H9 (cell line): ENCODE results near the gene SHMT2. TPM values are rescaled to one million over a fixed set of nuclear protein-coding genes. Genes with fewer than 3 reads are reported as not detected.

Experiments used
- DNase-seq: peaks from one replicate; pipeline ENCODE4 v3.0.0-alpha.2; 2017
- H2AFZ ChIP-seq: one replicate; pipeline ENCODE4 v1.6.1; 2013; ENCODE audit warnings: mild to moderate bottlenecking, low read length, control low read depth, moderate library complexity
- H2AK5ac ChIP-seq: 2 replicates; pipeline ENCODE4 v1.6.1; 2013; ENCODE audit warnings: low read length, control low read depth, mixed read lengths; ENCODE audit not compliant: insufficient read length
- H2BK120ac ChIP-seq: one replicate; pipeline ENCODE4 v1.6.1; 2013; ENCODE audit warnings: low read depth, mild to moderate bottlenecking, low read length, control low read depth, inconsistent platforms; ENCODE audit not compliant: poor library complexity, severe bottlenecking
- H2BK12ac ChIP-seq: 2 replicates; pipeline ENCODE4 v1.6.1; 2013; ENCODE audit warnings: low read length, control low read depth, mixed read lengths, low read depth; ENCODE audit not compliant: insufficient read length
- H2BK15ac ChIP-seq: 2 replicates; pipeline ENCODE4 v1.6.1; 2013; ENCODE audit warnings: low read depth, low read length, control low read depth
- H2BK20ac ChIP-seq: one replicate; pipeline ENCODE4 v1.6.1; 2013; ENCODE audit warnings: low read depth, mild to moderate bottlenecking, low read length, control low read depth, inconsistent platforms; ENCODE audit not compliant: poor library complexity, severe bottlenecking
- H2BK5ac ChIP-seq: 2 replicates; pipeline ENCODE4 v1.6.1; 2013; ENCODE audit warnings: low read length, control low read depth, mixed read lengths; ENCODE audit not compliant: insufficient read length
- H3K14ac ChIP-seq: 2 replicates; pipeline ENCODE4 v1.6.1; 2013; ENCODE audit warnings: low read length, control low read depth; ENCODE audit not compliant: insufficient read depth
- H3K18ac ChIP-seq: 2 replicates; pipeline ENCODE4 v1.6.1; 2013; ENCODE audit warnings: low read depth, mild to moderate bottlenecking, mixed read lengths, low read length, control low read depth; ENCODE audit not compliant: insufficient read length
- H3K23ac ChIP-seq: 2 replicates; pipeline ENCODE4 v1.6.1; 2013; ENCODE audit warnings: low read length, control low read depth, mixed read lengths, low read depth; ENCODE audit not compliant: insufficient read length
- H3K23me2 ChIP-seq: 2 replicates; pipeline ENCODE4 v1.6.1; 2013; ENCODE audit warnings: low read depth, mild to moderate bottlenecking, mixed read lengths, low read length, control low read depth; ENCODE audit not compliant: insufficient read length, poor library complexity, severe bottlenecking
- H3K27ac ChIP-seq: 2 replicates; pipeline ENCODE4 v1.5.1; 2013; ENCODE audit warnings: low read length, control low read depth, mixed read lengths, low read depth; ENCODE audit not compliant: insufficient read length
- H3K27me3 ChIP-seq: 2 replicates; pipeline ENCODE4 v1.6.1; 2013; ENCODE audit warnings: low read length, control low read depth, inconsistent platforms; ENCODE audit not compliant: insufficient read depth
- H3K4ac ChIP-seq: 2 replicates; pipeline ENCODE4 v1.6.1; 2013; ENCODE audit warnings: low read depth, mild to moderate bottlenecking, control low read depth, inconsistent platforms, low read length, moderate library complexity
- H3K4me1 ChIP-seq: 2 replicates; pipeline ENCODE4 v1.6.1; 2013; ENCODE audit warnings: low read length, control low read depth, inconsistent platforms; ENCODE audit not compliant: insufficient read depth
- H3K4me2 ChIP-seq: 2 replicates; pipeline ENCODE4 v1.6.1; 2013; ENCODE audit warnings: low read length, control low read depth, mixed read lengths; ENCODE audit not compliant: insufficient read length, insufficient read depth
- H3K56ac ChIP-seq: 2 replicates; pipeline ENCODE4 v1.6.1; 2013; ENCODE audit warnings: low read depth, mild to moderate bottlenecking, mixed read lengths, low read length, control low read depth; ENCODE audit not compliant: insufficient read length
- H3K79me1 ChIP-seq: 2 replicates; pipeline ENCODE4 v1.6.1; 2013; ENCODE audit warnings: low read depth, mild to moderate bottlenecking, moderate library complexity, low read length, control low read depth, inconsistent platforms; ENCODE audit not compliant: insufficient read depth, poor library complexity, severe bottlenecking
- H3K79me2 ChIP-seq: 2 replicates; pipeline ENCODE4 v1.6.1; 2013; ENCODE audit warnings: low read length, control low read depth, inconsistent platforms; ENCODE audit not compliant: insufficient read depth
- H3K9ac ChIP-seq: 2 replicates; pipeline ENCODE4 v1.6.1; 2013; ENCODE audit warnings: low read length, control low read depth, mixed read lengths; ENCODE audit not compliant: insufficient read length; ENCODE audit errors: extremely low read depth
- H3K9me3 ChIP-seq: one replicate; pipeline ENCODE4 v1.6.1; 2013; ENCODE audit warnings: low read depth, low read length, inconsistent platforms; ENCODE audit not compliant: control insufficient read depth
- H3T11ph ChIP-seq: one replicate; pipeline ENCODE4 v1.6.1; 2013; ENCODE audit warnings: mild to moderate bottlenecking, low read length, control low read depth, inconsistent platforms
- H4K20me1 ChIP-seq: one replicate; pipeline ENCODE4 v1.6.1; 2013; ENCODE audit not compliant: control insufficient read depth, insufficient read length, insufficient read depth
- H4K5ac ChIP-seq: 2 replicates; pipeline ENCODE4 v1.6.1; 2013; ENCODE audit warnings: low read depth, mild to moderate bottlenecking, mixed read lengths, low read length, control low read depth; ENCODE audit not compliant: insufficient read length
- H4K8ac ChIP-seq: replicated peaks from 2 replicates; pipeline ENCODE4 v1.6.1; 2013; ENCODE audit warnings: low read length, control low read depth, mixed read lengths, low read depth; ENCODE audit not compliant: insufficient read length
- H4K91ac ChIP-seq: 2 replicates; pipeline ENCODE4 v1.6.1; 2013; ENCODE audit warnings: low read depth, mild to moderate bottlenecking, moderate library complexity, mixed read lengths, low read length, control low read depth; ENCODE audit not compliant: insufficient read length
- H3K27ac Mint-ChIP-seq, 3 experiments: 2 replicates in 2 of 3; 3 replicates in 1 of 3; pipeline ENCODE4 v1.8.0; 2020 to 2021; ENCODE audit warnings: mixed read lengths in 3 of 3, mild to moderate bottlenecking in 1 of 3, moderate library complexity in 1 of 3
- H3K27me3 Mint-ChIP-seq: 2 replicates; pipeline ENCODE4 v1.8.0; 2021; ENCODE audit warnings: low read depth, mild to moderate bottlenecking, moderate library complexity, mixed read lengths
- H3K36me3 Mint-ChIP-seq, 3 experiments: 2 replicates in 2 of 3; 3 replicates in 1 of 3; pipeline ENCODE4 v1.8.0; 2020 to 2021; ENCODE audit warnings: low read depth in 3 of 3, mixed read lengths in 3 of 3; ENCODE audit not compliant: insufficient read depth in 1 of 3
- H3K4me1 Mint-ChIP-seq, 2 experiments: 2 replicates each; pipeline ENCODE4 v1.8.0; 2020; ENCODE audit warnings: mixed read lengths in 2 of 2
- H3K4me3 Mint-ChIP-seq, 2 experiments: 2 replicates in 1 of 2; 3 replicates in 1 of 2; pipeline ENCODE4 v1.8.0; 2020 to 2021; ENCODE audit warnings: mild to moderate bottlenecking in 2 of 2, mixed read lengths in 2 of 2, moderate library complexity in 1 of 2
- H3K9me3 Mint-ChIP-seq, 2 experiments: 2 replicates in 1 of 2; 3 replicates in 1 of 2; pipeline ENCODE4 v1.8.0; 2020; ENCODE audit warnings: mild to moderate bottlenecking in 2 of 2, mixed read lengths in 2 of 2, moderate library complexity in 1 of 2
- CTCF ChIP-seq: fragments of 200-600 bp; sonication (generic); conservative IDR thresholded peaks from 3 replicates; pipeline ENCODE4 v1.8.0; 2021; ENCODE audit warnings: antibody characterized with exemption, mild to moderate bottlenecking
- WGBS: extraction: QIAGEN DNeasy Blood & Tissue Kit; methylation state at CpG from one replicate; pipeline ENCODE4 v1.1.7; 2013; ENCODE audit warnings: missing lambda C conversion rate, low lambda C conversion rate, mixed read lengths; ENCODE audit not compliant: insufficient read length; ENCODE audit errors: extremely low coverage; 5-methylcytosine and 5-hydroxymethylcytosine counted together
- total RNA-seq: library from RNA; stranded (reverse); gene quantifications from 2 replicates; pipeline ENCODE4 v1.2.1, GENCODE V29; 2021

The SHMT2 gene
- total RNA-seq, 1 experiment from 2014 or later: 260 TPM

- Histone ChIP-seq H3K9ac (peak overlapping the region; percentile 25), H2BK5ac (no peak overlapping the region), H2BK12ac (no peak overlapping the region), H3K27ac (no peak overlapping the region), H3K4me1 (0 out of 2 replicates have a peak, but pooled peaks cover 4% of the 10 kb centered on the region), H3K56ac (no peak overlapping the region), H2BK20ac (no peak overlapping the region), H2AFZ (no peak overlapping the region), H3K27me3 (peaks cover 56% of the 10 kb centered on the region), H2AK5ac (no peak overlapping the region), H3K4ac (no peak overlapping the region), H4K8ac (no peak overlapping the region), H3K79me2 (no peaks in the 10 kb centered on the region), H3K23me2 (peaks cover 29% of the 10 kb centered on the region), H3K23ac (no peak overlapping the region), H3K18ac (no peak overlapping the region), H2BK15ac (no peak overlapping the region), H3K14ac (peak overlapping the region; percentile 87; the same call in 1 of the 2 replicates), H4K20me1 (peaks cover 3% of the 10 kb centered on the region), H3T11ph (no peak overlapping the region), H4K91ac (no peak overlapping the region), H3K4me2 (peak overlapping the region; percentile 82), H3K79me1 (no peaks in the 10 kb centered on the region), H2BK120ac (no peak overlapping the region), H4K5ac (no peak overlapping the region), H3K9me3 (no peaks in the 10 kb centered on the region)
- H3K27me3 Mint-ChIP-seq: peaks cover 92% of the 10 kb centered on the region
- no peak for TF ChIP-seq CTCF
- peak overlapping the region; percentile 72 to 84 for H3K4me3 Mint-ChIP-seq
- H3K4me1 Mint-ChIP-seq: peaks cover 61 to 75% of the 10 kb centered on the region in 2 experiments
- no CpG with 5 or more reads among the region's 72 CpGs for WGBS
- H3K36me3 Mint-ChIP-seq: peaks cover 0 to 2% (median 0%) of the 10 kb centered on the region in 3 experiments; a peak in 4 of 7 replicates
- DNase-seq: peak; percentile 64
- no peaks in the 10 kb centered on the region for H3K9me3 Mint-ChIP-seq
- peak overlapping the region in 1 of 3 experiments; percentile 78; a peak in 2 of 7 replicates for H3K27ac Mint-ChIP-seq
Observed at GRCh38 chr12:57240066-57240921, 10.8 kb downstream of the SHMT2 start.
